NCI-H2029 treated with DMSO at 0.1 percent for 48 hours (cell line): ENCODE measurements around the gene STK10.
"Not testable (repeated sequence)": the region's sequence is repeated elsewhere in the genome, so short reads cannot be mapped to it uniquely, and the experiment has no call there.

Experiments used
- DNase-seq: peaks from one replicate; lab custom pipeline; 2025; lab: John Stamatoyannopoulos, UW

The STK10 gene

DNA sequence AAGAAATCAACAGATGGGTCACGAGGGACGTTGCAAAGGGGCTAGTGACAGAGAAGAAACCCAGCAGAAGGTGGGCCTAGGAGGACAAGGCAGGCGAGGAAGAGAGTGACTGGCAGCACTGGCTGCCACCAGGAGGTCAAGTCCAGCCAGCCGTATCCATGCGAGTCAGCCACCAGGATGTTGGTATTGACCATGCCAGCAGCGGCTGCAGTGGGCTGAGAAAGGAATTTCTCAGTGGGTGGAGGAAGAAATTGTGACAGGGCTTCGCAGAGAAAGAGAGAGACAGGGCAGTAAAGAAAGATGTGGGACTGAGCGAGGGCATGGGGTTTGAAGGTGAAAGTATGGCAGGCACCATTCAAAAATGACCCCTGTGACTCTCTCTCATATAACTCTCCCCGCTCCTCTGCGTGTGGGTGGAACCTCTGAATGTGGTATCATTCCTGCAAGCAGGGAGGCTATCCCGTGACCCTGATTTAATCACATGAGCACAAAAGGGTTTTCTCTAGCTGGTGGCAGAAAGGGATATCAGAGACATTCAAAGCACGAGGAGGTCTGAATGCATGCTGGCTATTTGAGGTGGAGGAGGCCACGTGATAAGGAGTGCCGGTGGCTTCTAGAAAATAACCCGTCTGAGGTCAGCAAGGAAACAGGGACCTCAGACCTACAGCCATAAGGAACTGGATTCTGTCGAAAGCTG lies 136.2 kb downstream of the STK10 start:
- DNase-seq = no peak

DNA sequence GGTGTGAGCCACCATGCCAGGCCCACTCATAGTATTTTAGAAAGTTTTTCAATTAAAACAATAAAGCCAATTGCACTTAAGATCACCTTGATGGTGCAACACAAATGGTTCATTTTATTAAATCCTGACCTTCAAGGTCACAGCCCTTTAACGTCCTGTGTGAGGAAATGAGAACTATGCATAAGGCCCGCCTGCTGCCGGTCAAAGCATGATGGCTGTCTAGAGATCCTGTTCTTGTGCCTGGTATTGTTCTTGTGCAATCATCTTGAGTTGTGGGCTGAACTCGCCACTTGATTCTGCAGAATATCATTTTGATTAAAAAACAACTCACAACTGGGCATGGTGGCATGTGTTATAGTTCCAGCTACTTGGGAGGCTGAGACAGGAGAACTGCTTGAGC lies 137.9 kb downstream of the STK10 start:
- no peak for DNase-seq

DNA sequence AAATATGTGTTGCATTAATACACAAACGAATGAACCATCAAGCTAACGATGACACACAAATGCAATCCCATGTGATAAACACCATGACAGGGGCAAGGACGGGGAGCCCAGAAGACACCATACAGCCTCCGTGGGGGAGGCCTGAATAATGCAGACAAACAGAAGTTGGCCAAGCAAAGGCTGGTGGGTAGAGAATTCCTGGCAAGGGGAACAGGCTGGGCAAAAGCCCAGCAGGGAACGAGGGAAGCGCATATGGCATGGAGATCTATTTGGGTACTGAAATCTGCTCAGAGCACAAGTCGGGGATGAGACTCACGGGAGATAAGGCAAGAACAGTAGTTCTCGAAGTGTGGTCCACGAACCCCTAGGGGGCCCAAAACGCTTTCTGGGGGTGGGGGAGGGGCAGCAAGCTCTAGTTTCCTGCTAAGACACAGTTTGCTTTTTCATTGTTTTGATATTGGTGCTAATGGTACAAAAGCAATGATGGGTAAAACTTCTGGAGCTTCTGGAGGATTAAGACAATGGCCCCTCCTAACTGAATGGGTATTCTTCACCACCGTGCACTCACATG lies 138.7 kb downstream of the STK10 start:
- DNase-seq = no peak

DNA sequence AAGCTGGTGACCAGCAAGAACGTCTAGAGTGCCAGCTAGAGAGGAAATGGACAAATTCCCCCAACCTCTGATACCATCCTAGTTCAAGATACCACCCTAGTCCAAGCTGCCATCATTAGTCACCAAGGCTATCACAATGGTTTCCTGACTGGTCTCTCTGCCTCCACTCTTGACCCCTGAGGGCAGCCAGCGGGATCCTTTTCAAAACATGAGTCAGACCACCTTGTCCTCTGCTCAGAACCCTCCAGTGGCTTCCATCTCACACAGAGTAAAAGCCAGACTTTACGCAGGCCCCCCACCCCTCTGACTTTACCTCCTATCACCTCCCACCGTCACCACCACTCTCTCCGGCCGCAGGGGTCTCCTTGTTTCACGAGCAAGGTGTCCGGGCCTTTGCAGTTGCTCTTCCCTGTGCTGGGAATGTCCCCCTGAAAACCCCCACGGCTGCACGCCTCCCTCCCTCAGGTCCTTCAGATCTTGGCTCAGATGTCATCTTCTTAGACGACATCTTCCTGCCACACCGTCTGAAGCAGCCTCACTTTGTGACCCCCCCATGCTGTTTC lies 139.4 kb downstream of the STK10 start:
- no peak for DNase-seq

DNA sequence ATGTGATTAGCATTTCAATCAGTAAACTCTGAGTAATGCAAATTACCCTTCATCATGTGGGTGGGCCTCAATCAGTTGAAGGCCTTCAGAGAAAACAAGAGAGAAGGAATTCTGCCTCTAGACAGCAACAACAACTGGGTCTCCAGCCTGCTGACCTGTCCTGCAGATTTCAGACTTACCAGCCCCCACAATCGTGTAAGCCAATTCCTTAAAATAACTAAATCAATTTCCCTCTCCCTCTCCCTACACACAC lies 139.9 kb downstream of the STK10 start:
- no peak for DNase-seq

DNA sequence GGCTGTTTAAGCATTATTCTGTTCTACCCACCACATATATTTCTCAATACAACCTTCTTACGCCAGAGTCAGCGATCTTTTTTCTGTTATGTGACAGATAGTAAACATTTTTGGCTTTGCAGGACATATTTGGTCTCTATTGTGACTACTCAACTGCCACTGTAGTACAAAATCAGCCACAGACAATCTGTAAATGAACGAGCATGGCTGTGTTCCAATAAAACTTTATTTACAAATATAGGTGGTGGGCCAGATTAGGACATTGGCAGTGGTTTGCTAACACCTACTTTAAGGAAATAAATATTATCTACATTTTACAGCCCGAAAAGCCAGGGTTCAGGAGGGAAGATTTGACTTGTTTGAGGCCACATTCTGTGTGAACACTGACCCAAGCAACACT lies 141.4 kb downstream of the STK10 start:
- no peak for DNase-seq

DNA sequence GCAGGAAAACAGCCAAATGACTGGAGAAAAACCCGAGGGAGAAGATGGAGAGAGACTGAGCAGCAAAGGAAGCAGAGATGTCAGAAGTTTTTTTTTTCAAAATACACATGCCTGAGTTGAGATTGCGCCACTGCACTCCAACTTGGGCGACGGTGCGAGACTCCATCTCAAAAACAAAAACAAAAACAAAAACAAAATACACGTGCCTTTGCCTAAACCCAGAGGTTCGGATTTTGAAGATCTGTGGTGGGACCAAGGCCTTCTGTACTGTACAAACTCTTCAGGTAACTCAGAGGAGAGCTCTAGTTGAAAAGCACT lies 142.8 kb downstream of the STK10 start:
- no peak for DNase-seq

DNA sequence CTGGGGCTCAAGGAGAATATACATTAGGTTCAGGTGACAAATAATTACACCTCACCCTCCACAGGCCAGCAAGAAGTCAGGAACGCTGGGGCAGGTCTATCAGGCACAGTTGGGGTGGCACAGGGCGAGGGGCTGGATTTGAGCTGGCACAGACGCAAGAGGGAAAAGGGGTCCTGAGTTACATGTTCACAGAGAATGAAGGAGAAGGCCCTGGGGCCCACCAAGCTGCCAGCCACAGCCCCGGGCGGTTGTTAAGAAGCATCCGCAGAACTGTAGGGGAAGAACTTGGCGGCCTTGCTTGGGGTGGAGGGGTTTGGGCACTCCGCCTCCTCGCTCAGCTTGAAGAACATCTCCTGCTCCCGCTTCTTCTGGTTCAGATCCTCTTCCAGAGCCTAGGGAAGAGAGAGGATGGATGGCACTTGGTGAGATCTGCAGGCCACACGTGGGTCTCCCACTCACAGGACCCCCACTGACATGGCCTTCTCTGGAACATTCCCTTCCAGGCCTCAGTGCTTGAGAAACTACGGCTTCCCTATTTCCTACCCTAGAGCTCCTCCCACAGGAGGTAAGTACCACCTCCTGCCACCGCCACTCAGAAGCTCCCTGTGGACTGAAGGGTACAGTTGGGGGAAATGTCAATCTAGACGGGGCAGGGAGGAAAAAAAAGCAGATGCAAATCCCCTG lies 143.3 kb downstream of the STK10 start:
- DNase-seq = no peak

DNA sequence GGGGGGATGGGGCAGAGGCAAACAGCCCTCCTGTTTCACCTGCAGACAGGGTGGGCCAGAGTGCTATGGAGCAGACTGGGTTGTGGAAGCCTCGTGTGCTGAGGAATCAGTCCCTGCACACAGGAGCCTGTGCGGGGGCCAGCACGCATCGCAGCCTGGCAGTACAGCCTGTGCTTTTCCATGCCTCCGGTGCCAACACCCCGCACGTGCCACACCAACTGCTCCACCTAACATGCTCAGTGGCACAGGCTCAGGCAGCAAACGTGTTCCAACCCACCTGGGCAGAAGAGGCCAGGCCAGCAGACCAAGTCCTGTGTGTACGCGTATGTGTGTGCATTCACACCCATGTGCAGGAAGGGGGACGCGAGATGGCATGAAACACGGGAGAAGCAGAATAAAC lies 144.2 kb downstream of the STK10 start:
- DNase-seq = no peak

DNA sequence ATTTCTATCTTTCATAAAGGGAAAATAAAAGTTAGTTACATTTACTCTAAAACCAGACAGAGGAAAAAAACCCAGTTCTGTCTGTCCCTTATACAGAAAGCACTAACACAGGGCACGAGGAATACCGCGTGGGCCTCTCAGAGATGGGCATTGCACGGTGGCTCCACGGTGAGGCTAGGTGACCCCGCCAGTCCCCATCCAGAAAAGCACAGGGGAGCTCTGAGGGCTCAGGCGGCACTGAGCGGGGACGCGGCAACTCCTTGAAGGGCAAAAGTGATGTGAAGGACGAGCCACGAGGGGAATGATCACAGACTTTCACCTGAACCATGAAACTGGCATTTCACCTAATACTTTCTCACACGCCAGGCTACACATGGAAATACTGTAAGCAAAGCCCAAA lies 145.8 kb downstream of the STK10 start:
- no peak for DNase-seq

DNA sequence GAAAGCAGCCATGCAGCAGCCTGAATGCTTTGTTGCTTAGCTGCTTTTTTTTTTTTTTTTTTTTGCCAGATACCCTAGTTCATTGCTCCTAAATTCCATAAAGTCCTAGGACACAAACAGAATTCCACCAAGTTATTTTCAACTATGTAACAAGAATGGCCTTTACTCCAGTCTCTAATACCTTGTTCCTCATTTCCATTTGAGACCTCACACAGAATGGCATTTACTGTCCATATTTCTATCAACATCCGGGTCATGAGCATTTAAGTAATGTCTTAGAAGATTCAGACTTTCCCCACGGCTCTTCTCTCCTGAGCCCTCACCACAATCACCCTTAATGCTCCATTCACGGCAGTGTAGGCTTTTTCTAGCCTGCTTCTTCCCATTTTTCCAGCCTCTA lies 149.9 kb downstream of the STK10 start:
- no peak for DNase-seq

DNA sequence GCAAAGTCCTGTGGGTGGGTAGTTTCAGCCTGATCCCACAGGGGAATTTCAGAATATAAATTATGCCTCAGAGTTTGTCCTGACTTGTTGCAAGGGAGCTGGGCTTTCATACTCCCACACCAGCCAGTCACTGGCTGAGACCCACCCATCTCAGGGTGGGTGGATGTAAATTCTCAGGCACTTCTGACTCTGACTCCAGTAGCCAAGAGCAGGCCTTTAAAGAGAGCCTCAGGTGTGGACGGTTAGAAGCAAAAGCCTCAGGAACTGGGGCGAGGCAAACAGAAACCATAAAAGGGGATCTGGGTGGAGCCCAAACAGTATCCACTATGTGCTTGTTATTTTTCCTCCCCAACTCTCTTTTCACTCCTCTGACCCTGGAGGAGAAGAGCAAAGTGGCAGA lies 153.0 kb downstream of the STK10 start:
- no peak for DNase-seq

DNA sequence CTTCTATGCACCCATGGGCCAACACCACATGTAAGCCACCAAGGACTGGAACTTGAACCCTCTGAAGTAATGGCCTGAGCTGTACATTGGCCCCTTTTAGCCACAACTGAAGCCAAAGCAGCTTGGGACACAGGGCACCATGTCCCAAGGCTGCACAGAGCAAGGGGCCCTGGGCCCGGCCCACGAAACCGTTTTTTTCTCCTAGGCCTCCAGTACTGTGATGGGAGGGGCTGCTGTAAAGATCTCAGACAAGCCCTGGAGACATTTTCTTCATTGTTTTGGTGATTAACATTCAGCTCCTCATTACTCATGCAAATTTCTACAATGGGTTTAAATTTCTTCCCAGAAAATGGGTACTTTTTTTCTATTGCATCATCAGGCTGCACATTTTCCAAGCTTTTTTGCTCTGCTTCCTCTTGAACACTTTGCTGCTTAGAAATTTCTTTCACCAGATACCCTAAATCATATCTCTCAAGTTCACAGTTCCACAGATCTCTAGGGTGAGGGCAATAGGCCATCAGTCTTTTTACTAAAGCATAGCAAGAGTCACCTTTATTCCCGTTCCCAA lies 156.0 kb downstream of the STK10 start:
- DNase-seq = no peak

DNA sequence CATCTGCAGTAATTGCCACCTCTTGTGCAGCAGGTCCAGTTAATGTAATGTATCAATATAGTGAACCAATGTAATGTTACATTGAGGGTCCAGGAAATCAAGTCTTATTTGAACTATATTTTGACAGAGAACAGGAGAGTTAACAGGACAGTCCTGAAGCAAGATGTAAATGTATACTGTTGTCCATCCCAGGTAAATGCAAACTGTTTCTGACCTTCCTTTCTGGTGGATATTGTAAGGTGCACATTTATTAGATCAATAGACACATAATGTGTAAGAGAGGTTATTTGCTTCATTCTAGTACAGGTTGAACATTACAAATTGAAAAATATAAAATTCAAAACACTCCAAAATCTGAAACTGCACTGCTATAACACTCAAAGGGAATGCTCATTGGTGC lies 158.1 kb downstream of the STK10 start:
- no peak for DNase-seq

DNA sequence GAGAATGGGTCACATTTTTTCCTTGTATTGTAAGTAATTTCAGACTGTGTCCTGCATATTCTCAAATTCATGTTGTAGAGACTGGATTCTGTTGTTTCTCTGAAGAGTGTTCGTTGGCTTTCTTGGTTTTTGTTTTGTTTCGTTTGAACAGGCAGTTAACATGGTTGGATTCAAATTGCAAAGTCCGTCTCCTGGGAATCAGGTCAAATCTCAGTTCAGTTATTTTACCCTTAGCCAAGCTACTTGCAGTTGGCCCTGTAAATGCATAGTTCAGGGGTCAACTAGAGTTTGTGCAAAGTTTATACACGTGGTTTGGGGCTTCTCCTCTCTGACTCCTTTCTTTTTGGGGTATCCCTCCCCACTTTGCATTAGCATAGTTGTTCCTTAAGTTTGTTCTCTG lies 159.9 kb downstream of the STK10 start:
- DNase-seq = no peak

DNA sequence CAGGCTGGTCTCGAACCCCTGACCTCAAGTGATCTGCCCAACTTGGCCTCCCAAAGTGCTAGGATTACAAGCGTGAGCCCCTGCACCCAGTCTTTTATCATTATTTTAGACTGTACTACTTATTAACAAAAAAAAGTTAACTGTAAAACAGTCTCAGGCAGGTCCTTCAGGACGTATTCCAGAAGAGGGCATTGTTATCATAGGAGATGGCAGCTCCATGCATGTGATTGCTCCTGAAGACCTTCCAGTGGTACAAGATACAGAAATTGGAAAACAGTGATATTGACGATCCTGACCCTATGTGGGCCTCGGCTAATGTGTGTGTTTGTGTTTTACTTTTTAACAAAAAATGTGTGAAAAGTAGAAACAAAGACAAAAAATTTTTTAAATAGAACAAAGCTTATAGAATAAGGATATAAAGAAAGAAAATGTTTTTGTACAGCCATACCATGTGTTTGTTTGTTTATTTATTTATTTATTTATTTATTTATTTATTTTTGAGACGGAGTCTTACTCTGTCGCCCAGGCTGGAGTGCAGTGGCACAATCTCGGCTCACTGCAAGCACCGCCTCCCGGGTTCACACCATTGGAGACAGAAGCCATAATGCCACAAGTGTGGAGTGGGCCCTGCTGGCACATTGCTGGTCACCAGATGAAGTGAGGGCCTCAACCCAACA lies 167.8 kb downstream of the STK10 start:
- not testable (repeated sequence) for DNase-seq

DNA sequence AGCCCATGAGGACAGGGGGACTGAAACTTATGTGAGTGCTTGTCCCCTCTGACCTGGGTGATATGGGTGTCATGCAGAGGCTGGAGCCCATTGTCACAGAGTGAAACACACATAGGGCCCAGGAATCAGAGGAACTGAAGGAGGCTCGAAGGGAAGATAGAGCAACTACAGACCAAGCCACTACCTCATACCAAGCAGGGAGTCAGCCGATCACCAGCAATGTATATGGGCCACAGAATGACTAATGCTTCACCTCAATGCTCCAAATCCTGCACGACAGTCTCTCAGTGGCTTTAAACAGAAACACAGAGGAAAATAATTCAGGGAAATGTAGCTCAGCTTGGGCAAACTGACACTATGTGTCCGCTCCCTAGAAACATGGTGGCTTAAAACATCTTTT lies 172.7 kb downstream of the STK10 start:
- no peak for DNase-seq

DNA sequence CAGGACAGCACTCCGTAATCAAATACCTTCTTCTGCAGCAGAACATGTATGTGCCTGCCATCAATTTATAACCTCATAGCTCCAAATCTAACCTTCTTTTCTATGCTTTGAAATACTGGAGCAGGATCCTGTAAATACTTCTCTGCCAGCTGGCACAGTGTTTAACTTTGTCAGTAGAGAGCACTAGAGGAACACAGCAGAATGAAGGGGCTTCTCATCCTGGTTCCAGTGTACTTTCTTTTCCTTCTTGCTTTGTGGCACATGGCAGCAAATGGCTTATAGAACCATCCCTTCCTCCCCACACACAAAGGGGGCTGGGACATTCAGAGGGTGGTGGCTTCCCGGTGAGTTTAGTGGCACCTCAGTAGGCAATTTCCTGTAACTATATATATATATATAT lies 177.7 kb downstream of the STK10 start:
- DNase-seq = no peak

DNA sequence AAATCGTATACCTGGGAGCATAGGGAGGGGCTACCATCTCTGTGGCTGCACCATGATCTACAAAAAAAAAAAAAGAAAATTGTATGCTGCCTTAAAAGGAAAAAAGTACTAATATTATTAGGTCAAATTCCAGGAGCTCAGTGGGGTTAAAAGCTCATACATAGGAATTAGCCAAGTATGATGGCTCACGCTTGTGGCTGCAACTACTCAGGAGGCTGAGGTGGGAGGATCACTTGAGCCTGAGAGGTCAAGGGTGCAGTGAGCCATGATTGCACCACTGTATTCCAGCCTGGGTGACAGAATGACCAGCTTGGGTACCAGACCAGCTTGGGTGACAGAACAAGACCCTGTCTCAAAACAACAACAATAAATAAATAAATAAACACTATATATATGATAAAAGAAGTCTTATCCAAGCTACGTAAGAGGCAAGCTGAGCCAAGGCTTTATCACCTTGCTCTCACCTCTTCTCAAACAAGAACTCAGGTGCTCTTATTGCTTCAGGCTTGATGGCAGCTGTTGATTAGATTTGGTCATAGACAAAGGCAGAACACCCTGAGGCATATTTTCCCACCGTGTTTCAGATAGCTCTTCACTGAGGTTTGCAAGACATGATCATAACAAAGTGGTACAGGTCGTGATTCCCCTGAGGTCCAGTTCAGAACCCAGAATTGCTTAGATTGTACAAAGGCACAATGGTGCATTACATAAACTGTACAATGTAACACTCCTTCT lies 178.3 kb downstream of the STK10 start:
- no peak for DNase-seq

DNA sequence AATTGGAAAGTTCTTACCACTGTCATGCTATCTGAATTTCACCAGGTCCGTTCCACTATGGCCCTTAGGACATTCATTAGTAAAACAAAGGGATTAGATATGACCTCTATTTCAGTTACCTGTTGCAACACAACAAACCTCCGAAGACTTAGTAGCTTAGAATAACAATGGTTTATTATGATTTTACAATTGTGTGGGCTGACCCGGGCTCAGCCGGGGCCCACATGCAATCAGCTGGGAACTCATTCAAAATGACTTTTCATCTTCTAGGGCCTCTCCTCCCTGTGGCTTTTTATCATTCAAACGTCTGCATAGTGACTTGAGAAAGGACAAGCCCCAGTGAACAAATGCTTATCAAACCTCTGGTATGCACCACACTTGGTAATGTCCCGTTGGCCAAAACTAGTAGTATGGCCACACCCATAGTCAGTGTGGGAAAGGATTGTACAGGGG lies 179.3 kb downstream of the STK10 start:
- no peak for DNase-seq

DNA sequence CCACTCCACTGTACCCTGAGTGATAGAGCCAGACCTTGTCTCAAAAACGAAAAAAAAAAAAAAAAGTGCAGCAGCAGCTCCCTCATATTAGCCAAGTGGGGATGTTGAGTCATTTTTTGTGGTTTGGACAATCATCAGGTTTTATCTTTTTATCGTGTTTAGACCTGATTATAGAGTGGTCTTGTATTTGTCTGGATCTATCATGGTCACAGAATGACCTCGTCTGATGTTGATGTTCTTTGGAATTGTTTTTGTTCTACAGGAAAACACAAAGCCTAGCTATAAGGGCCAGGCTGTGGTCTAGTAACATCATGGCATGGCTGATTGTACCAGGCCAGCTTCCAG lies 179.9 kb downstream of the STK10 start:
- DNase-seq = no peak
